Activated naive CD8-positive, alpha-beta T cell treated with anti-CD3 and anti-CD28 coated beads, Interleukin-2, amount 50 U/mL, for 16 hours (primary cell): ENCODE measurements around the gene HEMK1.

Experiments
- DNase-seq: peaks from one replicate; pipeline ENCODE4 v3.0.0-alpha.2; 2020; ENCODE audit warnings: low read depth, low spot score

HEMK1 gene

GRCh38 chr3:50600141-50600753 is 30.9 kb downstream of the HEMK1 start:
- DNase-seq = no peak

GRCh38 chr3:50600841-50601591 is 31.7 kb downstream of the HEMK1 start:
- peak; percentile 76 for DNase-seq

GRCh38 chr3:50602595-50603191 is 33.4 kb downstream of the HEMK1 start:
- no peak for DNase-seq

GRCh38 chr3:50603261-50604109 is 34.2 kb downstream of the HEMK1 start:
- DNase-seq = no peak

- DNase-seq = no peak
Observed at GRCh38 chr3:50604110-50604621, 34.8 kb downstream of the HEMK1 start.

GRCh38 chr3:50604628-50605588 is 35.6 kb downstream of the HEMK1 start:
- DNase-seq = no peak

- DNase-seq = no peak
Observed at GRCh38 chr3:50605901-50606326, 36.6 kb downstream of the HEMK1 start.

- no peak for DNase-seq
Observed at GRCh38 chr3:50606596-50606995, 37.3 kb downstream of the HEMK1 start.

- DNase-seq = no peak
Observed at GRCh38 chr3:50607271-50608091, 38.2 kb downstream of the HEMK1 start.

- DNase-seq = no peak
Observed at GRCh38 chr3:50608278-50608677, 39.0 kb downstream of the HEMK1 start.

- no peak for DNase-seq
Observed at GRCh38 chr3:50609071-50609762, 39.9 kb downstream of the HEMK1 start.

- DNase-seq = no peak
Observed at GRCh38 chr3:50609763-50610085, 40.4 kb downstream of the HEMK1 start.

- no peak for DNase-seq
Observed at GRCh38 chr3:50610181-50610971, 41.1 kb downstream of the HEMK1 start.

- no peak for DNase-seq
Observed at GRCh38 chr3:50610992-50611463, 41.7 kb downstream of the HEMK1 start.

GRCh38 chr3:50611464-50612233 is 42.3 kb downstream of the HEMK1 start, which contains the start of gene CISH:
Gene CISH, minus strand, starts transcription at chr3:50611774. Its CDS starts 124 bp downstream, at chr3:50611650.
- DNase-seq = peak; percentile 96

GRCh38 chr3:50612234-50612882 is 43.0 kb downstream of the HEMK1 start:
- no peak for DNase-seq
